HFFc6 (cell line): ENCODE measurements around the gene CEP120. TPM values are rescaled to one million over a fixed set of nuclear protein-coding genes. Genes with fewer than 3 reads are reported as not detected.
"Not testable (repeated sequence)": the region's sequence is repeated elsewhere in the genome, so short reads cannot be mapped to it uniquely, and the experiment has no call there.

Experiments used
- DNase-seq: peaks from one replicate; pipeline ENCODE4 v3.0.0-alpha.2; 2018
- H3K27ac Mint-ChIP-seq: 2 replicates; pipeline ENCODE4 v1.8.0; 2020; ENCODE audit warnings: mild to moderate bottlenecking, mixed read lengths
- H3K27me3 Mint-ChIP-seq: 2 replicates; pipeline ENCODE4 v1.8.0; 2021; ENCODE audit warnings: mild to moderate bottlenecking, moderate library complexity, mixed read lengths; ENCODE audit not compliant: insufficient read depth
- H3K36me3 Mint-ChIP-seq: 2 replicates; pipeline ENCODE4 v1.8.0; 2021; ENCODE audit warnings: low read depth, mixed read lengths
- H3K4me1 Mint-ChIP-seq: 2 replicates; pipeline ENCODE4 v1.8.0; 2020; ENCODE audit warnings: low read depth, mixed read lengths
- H3K4me3 Mint-ChIP-seq: 2 replicates; pipeline ENCODE4 v1.8.0; 2020; ENCODE audit warnings: mild to moderate bottlenecking, moderate library complexity, mixed read lengths
- H3K9me3 Mint-ChIP-seq: 2 replicates; pipeline ENCODE4 v1.8.0; 2020; ENCODE audit warnings: mild to moderate bottlenecking, mixed read lengths
- CTCF ChIP-seq: fragments of 200-600 bp; sonication (generic); IDR thresholded peaks from 2 replicates; pipeline ENCODE4 v1.5.0; 2021; ENCODE audit warnings: antibody characterized with exemption, mild to moderate bottlenecking
- total RNA-seq, 6 experiments: library from RNA; stranded (reverse); fragmentation: NEBNext Ultra II Directional; extraction: Animal tissue kit (Norgen Biotek cat#: 25700); gene quantifications; 2 replicates in 1 of 6; 3 replicates in 5 of 6; pipeline ENCODE4 v1.2.3, GENCODE V29; 2021

Gene CEP120
- total RNA-seq, 6 experiments from 2014 or later: 10.0 to 14.7 (median 12.7) TPM

GRCh38 chr5:123422433-123423277 is 548 bp downstream of the CEP120 start:
- H3K36me3 Mint-ChIP-seq: no peaks in the 10 kb centered on the region
- H3K27me3 Mint-ChIP-seq: no peaks in the 10 kb centered on the region
- peak; percentile 8 for DNase-seq
- no peak for TF ChIP-seq CTCF
- no peak overlapping the region for H3K27ac Mint-ChIP-seq
- H3K4me3 Mint-ChIP-seq: no peak overlapping the region
- H3K9me3 Mint-ChIP-seq: no peaks in the 10 kb centered on the region
- peaks cover 15% of the 10 kb centered on the region for H3K4me1 Mint-ChIP-seq

- DNase-seq: no peak
- H3K4me3 Mint-ChIP-seq: no peak overlapping the region
- H3K27me3 Mint-ChIP-seq: no peaks in the 10 kb centered on the region
- H3K9me3 Mint-ChIP-seq: no peaks in the 10 kb centered on the region
- H3K36me3 Mint-ChIP-seq: no peaks in the 10 kb centered on the region
- H3K4me1 Mint-ChIP-seq: peaks cover 15% of the 10 kb centered on the region
- no peak for TF ChIP-seq CTCF
- H3K27ac Mint-ChIP-seq: no peak overlapping the region
Observed at GRCh38 chr5:123421773-123422172, 1.4 kb downstream of the CEP120 start.

GRCh38 chr5:123414974-123415373 is 8.2 kb downstream of the CEP120 start:
- TF ChIP-seq CTCF: no peak
- no peaks in the 10 kb centered on the region; the same call in 1 of the 2 replicates for H3K4me1 Mint-ChIP-seq
- no peaks in the 10 kb centered on the region for H3K9me3 Mint-ChIP-seq
- no peak for DNase-seq
- H3K36me3 Mint-ChIP-seq: no peaks in the 10 kb centered on the region
- H3K27me3 Mint-ChIP-seq: no peaks in the 10 kb centered on the region
- no peak overlapping the region for H3K27ac Mint-ChIP-seq
- no peak overlapping the region for H3K4me3 Mint-ChIP-seq

- no peak overlapping the region for H3K4me3 Mint-ChIP-seq
- no peak for TF ChIP-seq CTCF
- DNase-seq: no peak
- H3K4me1 Mint-ChIP-seq: no peaks in the 10 kb centered on the region
- H3K9me3 Mint-ChIP-seq: no peaks in the 10 kb centered on the region
- H3K36me3 Mint-ChIP-seq: peaks cover 6% of the 10 kb centered on the region; the same call in 1 of the 2 replicates
- no peaks in the 10 kb centered on the region for H3K27me3 Mint-ChIP-seq
- H3K27ac Mint-ChIP-seq: no peak overlapping the region
Observed at GRCh38 chr5:123412206-123412605, 11.0 kb downstream of the CEP120 start.

- H3K27ac Mint-ChIP-seq, H3K4me3 Mint-ChIP-seq, H3K36me3 Mint-ChIP-seq, H3K27me3 Mint-ChIP-seq, DNase-seq, H3K9me3 Mint-ChIP-seq: not testable (repeated sequence)
- H3K4me1 Mint-ChIP-seq: peaks cover 12% of the 10 kb centered on the region
Observed at GRCh38 chr5:123401999-123402398, 21.2 kb downstream of the CEP120 start.

GRCh38 chr5:123401320-123401719 is 21.9 kb downstream of the CEP120 start:
- no peak for TF ChIP-seq CTCF
- no peaks in the 10 kb centered on the region for H3K27me3 Mint-ChIP-seq
- peaks cover 10% of the 10 kb centered on the region for H3K4me1 Mint-ChIP-seq
- H3K9me3 Mint-ChIP-seq: no peaks in the 10 kb centered on the region
- H3K36me3 Mint-ChIP-seq: peaks cover 8% of the 10 kb centered on the region
- H3K27ac Mint-ChIP-seq: no peak overlapping the region
- no peak for DNase-seq
- no peak overlapping the region for H3K4me3 Mint-ChIP-seq

GRCh38 chr5:123400870-123401291 is 22.3 kb downstream of the CEP120 start:
- H3K4me3 Mint-ChIP-seq, H3K27ac Mint-ChIP-seq, H3K9me3 Mint-ChIP-seq, H3K27me3 Mint-ChIP-seq, DNase-seq, H3K36me3 Mint-ChIP-seq, H3K4me1 Mint-ChIP-seq: not testable (repeated sequence)
